NB4 (cell line): ENCODE data around the gene ZNF420.

Source experiments
- CTCF ChIP-seq: IDR thresholded peaks from one replicate; pipeline ENCODE4 v1.5.1; 2012; ENCODE audit warnings: low read depth, low read length
- MAX ChIP-seq: IDR thresholded peaks from 2 replicates; pipeline ENCODE4 v1.6.1; 2011; ENCODE audit warnings: low read depth, low read length
- MYC ChIP-seq: IDR thresholded peaks from 2 replicates; pipeline ENCODE4 v1.6.1; 2011; ENCODE audit warnings: low read depth, low read length
- POLR2A ChIP-seq: IDR thresholded peaks from 2 replicates; pipeline ENCODE4 v1.6.1; 2011; ENCODE audit warnings: mild to moderate bottlenecking; ENCODE audit not compliant: insufficient read length; ENCODE audit errors: extremely low read depth

GRCh38 chr19:37074819-37075362 is 3.3 kb upstream of the ZNF420 start:
- no peak for TF ChIP-seq POLR2A
- TF ChIP-seq CTCF, result no peak
- TF ChIP-seq MAX, result no peak
- TF ChIP-seq MYC, result no peak
